Thyroid gland (tissue), 4 donors: ENCODE measurements around the gene PTPRT. TPM values are rescaled to one million over a fixed set of nuclear protein-coding genes. Genes with fewer than 3 reads are reported as not detected.

Source experiments
- DNase-seq, 2 donors: peaks; one replicate each; pipeline ENCODE4 v3.0.0-alpha.2; 2019
- H3K27ac ChIP-seq, 3 donors: fragments of 200-600 bp; sonication (generic); 1 replicate in 2 of 3; 2 replicates in 1 of 3; pipeline ENCODE4 v1.5.1; 2016 to 2019; ENCODE audit warnings: mild to moderate bottlenecking in 1 of 3, moderate library complexity in 1 of 3
- H3K27me3 ChIP-seq: fragments of 200-600 bp; sonication (generic); one replicate; pipeline ENCODE4 v1.5.1; 2019
- H3K36me3 ChIP-seq, 2 donors: fragments of 200-600 bp; sonication (generic); one replicate each; pipeline ENCODE4 v1.5.1; 2016 to 2019
- H3K4me1 ChIP-seq, 2 donors: fragments of 200-600 bp; sonication (generic); one replicate each; pipeline ENCODE4 v1.5.1; 2017 to 2019
- H3K4me3 ChIP-seq, 3 donors: fragments of 200-600 bp; sonication (generic); replicated peaks in 1 of 3; 1 replicate in 2 of 3; 2 replicates in 1 of 3; pipeline ENCODE4 v1.5.1; 2016; ENCODE audit warnings: mild to moderate bottlenecking in 1 of 3
- H3K9me3 ChIP-seq: fragments of 200-600 bp; sonication (generic); one replicate; pipeline ENCODE4 v1.5.1; 2017
- CTCF ChIP-seq, 6 experiments: fragments of 200-600 bp in 3 of 6; fragments of 450-650 bp in 3 of 6; sonication (generic) in 3 of 6; IDR thresholded peaks; one replicate each; pipeline ENCODE4 v1.5.1; 2016 to 2019; ENCODE audit warnings: antibody characterized with exemption in 6 of 6, mild to moderate bottlenecking in 2 of 6, inconsistent platforms in 1 of 6, moderate library complexity in 1 of 6
- POLR2A ChIP-seq, 2 donors: fragments of 450-650 bp; IDR thresholded peaks; one replicate each; pipeline ENCODE4 v1.6.1; 2017; ENCODE audit warnings: antibody characterized with exemption in 2 of 2, mild to moderate bottlenecking in 2 of 2, moderate library complexity in 1 of 2
- WGBS, 2 donors: methylation state at CpG; one replicate each; pipeline ENCODE4 v1.1.5; 2017; 5-methylcytosine and 5-hydroxymethylcytosine counted together
- intact Hi-C: fragments of 100-400 bp; cut with DNase I; formaldehyde crosslinking; loops from one replicate; pipeline ENCODE4 v1.15.1; 2023
- total RNA-seq, 4 donors: library from RNA; depleted of rRNA; stranded (reverse); fragments of >200 nt; gene quantifications; one replicate each; pipeline ENCODE4 v1.2.3, GENCODE V29; 2016

The PTPRT gene
- total RNA-seq, 4 donors from 2014 or later = 0.11 to 0.15 TPM; not detected in 2

GRCh38 chr20:42130810-42131596, 1058.7 kb downstream of the PTPRT start:
- no peak overlapping the region for H3K27ac ChIP-seq
- H3K36me3 ChIP-seq = no peaks in the 10 kb centered on the region
- no peaks in the 10 kb centered on the region for H3K9me3 ChIP-seq
- H3K4me1 ChIP-seq = no peaks in the 10 kb centered on the region
- whole genome bisulfite sequencing, 2 donors = 68 to 71% methylated on average over 5 of the region's 5 CpGs
- intact Hi-C loops = no loop called here
- no peak for TF ChIP-seq POLR2A (IDR thresholded peaks at IDR 0.05)
- TF ChIP-seq CTCF (IDR thresholded peaks at IDR 0.05) = no peak
- no peak for DNase-seq
- no peak overlapping the region for H3K4me3 ChIP-seq
- no peaks in the 10 kb centered on the region for H3K27me3 ChIP-seq

- H3K4me3 ChIP-seq = no peak overlapping the region
- H3K27ac ChIP-seq = no peak overlapping the region
- no peaks in the 10 kb centered on the region for H3K9me3 ChIP-seq
- H3K4me1 ChIP-seq = no peaks in the 10 kb centered on the region
- DNase-seq = no peak
- H3K36me3 ChIP-seq = no peaks in the 10 kb centered on the region
- WGBS, 2 donors = 43 to 62% methylated on average over 2 of the region's 2 CpGs
- intact Hi-C loops = no loop called here
- no peaks in the 10 kb centered on the region for H3K27me3 ChIP-seq
- TF ChIP-seq CTCF (IDR thresholded peaks at IDR 0.05) (no peak), POLR2A (IDR thresholded peaks at IDR 0.05) (no peak)
Measured at GRCh38 chr20:42125426-42125825, 1064.3 kb downstream of the PTPRT start.

GRCh38 chr20:42123981-42124473, 1065.7 kb downstream of the PTPRT start:
- no peak for DNase-seq
- TF ChIP-seq POLR2A (IDR thresholded peaks at IDR 0.05) (no peak), CTCF (IDR thresholded peaks at IDR 0.05) (no peak)
- H3K4me1 ChIP-seq = no peaks in the 10 kb centered on the region
- H3K4me3 ChIP-seq = no peak overlapping the region
- 80 to 81% methylated on average over 11 of the region's 11 CpGs for WGBS, 2 donors
- H3K36me3 ChIP-seq = no peaks in the 10 kb centered on the region
- intact Hi-C loops = no loop called here
- H3K9me3 ChIP-seq = no peaks in the 10 kb centered on the region
- H3K27me3 ChIP-seq = no peaks in the 10 kb centered on the region
- no peak overlapping the region for H3K27ac ChIP-seq

GRCh38 chr20:42118409-42119125, 1071.1 kb downstream of the PTPRT start:
- DNase-seq = no peak
- intact Hi-C loops = no loop called here
- no peaks in the 10 kb centered on the region for H3K27me3 ChIP-seq
- H3K9me3 ChIP-seq = no peaks in the 10 kb centered on the region
- WGBS, 2 donors = 65 to 66% methylated on average over 7 of the region's 7 CpGs
- H3K36me3 ChIP-seq = no peaks in the 10 kb centered on the region
- no peak overlapping the region for H3K27ac ChIP-seq
- no peaks in the 10 kb centered on the region for H3K4me1 ChIP-seq
- TF ChIP-seq CTCF (IDR thresholded peaks at IDR 0.05) (no peak), POLR2A (IDR thresholded peaks at IDR 0.05) (no peak)
- no peak overlapping the region for H3K4me3 ChIP-seq

- Histone ChIP-seq H3K27ac (no peak overlapping the region), H3K4me3 (no peak overlapping the region), H3K27me3 (no peaks in the 10 kb centered on the region), H3K9me3 (no peaks in the 10 kb centered on the region), H3K4me1 (no peaks in the 10 kb centered on the region), H3K36me3 (no peaks in the 10 kb centered on the region)
- TF ChIP-seq CTCF (IDR thresholded peaks at IDR 0.05) (no peak), POLR2A (IDR thresholded peaks at IDR 0.05) (no peak)
- intact Hi-C loops = no loop called here
- WGBS, 2 donors = 82 to 84% methylated on average over 7 of the region's 7 CpGs
- no peak for DNase-seq
Measured at GRCh38 chr20:42118001-42118400, 1071.7 kb downstream of the PTPRT start.
